HG03159 (cell line): ENCODE data around the gene L3HYPDH.
A peak's percentile ranks its signal among the peaks of the same experiment; 100 is the strongest.

Experiments used
- ATAC-seq: cut with Tn5 transposase; IDR thresholded peaks from one replicate; pipeline ENCODE4 v1.9.1; 2021; ENCODE audit warnings: mild to moderate bottlenecking, moderate library complexity; ENCODE audit not compliant: unreplicated experiment

L3HYPDH gene

DNA sequence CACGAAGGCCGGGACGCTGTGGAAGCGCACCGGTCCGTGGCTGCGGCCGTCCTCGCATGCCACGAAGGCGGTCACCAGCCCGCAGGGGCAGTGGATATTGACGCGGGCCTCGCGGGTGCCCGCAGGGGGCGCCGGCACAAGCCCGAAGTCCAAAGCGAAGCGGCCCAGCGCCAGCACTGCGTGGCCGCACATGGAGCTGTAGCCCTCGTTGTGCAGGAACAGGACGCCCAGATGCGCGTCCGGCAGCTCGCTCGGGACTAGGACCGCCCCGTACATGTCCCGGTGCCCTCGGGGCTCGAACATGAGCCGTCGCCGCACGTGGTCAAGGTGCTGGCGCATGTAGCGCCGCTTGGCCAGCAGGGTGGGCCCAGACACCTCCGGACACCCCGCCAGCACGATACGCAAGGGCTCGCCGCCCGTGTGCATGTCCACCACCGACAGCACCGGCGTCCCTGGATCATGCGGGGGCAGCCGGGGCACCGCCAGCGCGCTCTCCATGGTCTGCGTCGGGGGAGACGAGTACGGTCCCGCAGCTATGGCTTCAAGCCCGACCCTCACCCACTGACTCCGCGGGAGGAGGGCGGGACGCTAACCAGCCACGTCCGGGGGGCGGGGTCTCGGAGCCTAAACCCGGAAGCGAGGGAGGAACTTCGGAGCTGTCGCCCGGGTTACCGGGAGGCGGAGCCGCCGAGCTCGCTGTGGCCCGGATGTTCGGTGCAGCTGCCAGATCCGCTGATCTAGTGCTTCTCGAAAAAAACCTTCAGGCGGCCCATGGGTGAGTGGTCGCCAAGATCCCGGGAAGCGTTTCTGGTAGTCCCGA, at the start of gene L3HYPDH, which contains the start of gene JKAMP:
Gene L3HYPDH, minus strand, starts transcription at position 590 of the 820 bp plus-strand sequence. Its CDS starts 92 bp downstream, at position 498.
Gene JKAMP, plus strand, starts transcription at position 699 of the 820 bp plus-strand sequence. Its CDS starts 73 bp downstream, at position 772.
- peak; percentile 87 for ATAC-seq

DNA sequence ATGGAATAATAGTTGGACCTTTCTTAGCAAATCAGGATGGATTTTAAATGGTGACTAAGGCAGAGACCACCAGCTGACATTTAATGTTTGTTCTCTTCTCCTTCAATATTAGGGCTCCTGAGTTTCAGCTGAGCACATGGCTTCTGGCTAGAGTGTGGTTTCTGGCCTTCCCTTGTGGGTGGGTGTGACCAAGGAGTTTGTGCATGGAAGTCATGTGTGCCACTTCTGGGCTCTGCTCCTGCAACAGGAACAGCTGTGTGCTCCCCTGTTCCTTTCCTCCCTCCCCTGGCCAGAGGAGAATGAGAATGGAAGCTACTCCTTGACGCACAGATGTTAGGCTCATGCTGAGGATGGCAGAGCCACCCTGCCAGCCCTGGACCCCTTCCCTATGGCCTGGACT, 48.2 kb upstream of the L3HYPDH start:
- no peak for ATAC-seq

DNA sequence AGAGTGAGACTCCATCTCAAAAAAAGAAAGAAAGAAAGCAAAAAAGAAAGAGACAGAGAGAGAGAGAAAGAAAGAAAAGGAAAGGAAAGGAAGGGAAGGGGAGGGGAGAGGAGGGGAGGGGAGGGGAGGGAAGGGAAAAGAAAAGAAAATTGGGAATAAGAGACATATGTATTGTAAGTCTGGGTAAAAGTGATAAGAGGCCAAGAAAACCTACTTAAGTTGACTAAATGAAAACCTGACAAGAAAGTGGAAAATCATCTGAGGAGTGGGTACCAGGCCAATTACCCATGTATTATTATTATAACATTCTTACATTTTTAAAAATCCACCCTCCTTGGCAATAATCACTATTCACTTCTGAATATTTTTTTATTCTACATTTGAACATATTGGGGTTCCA, 46.1 kb upstream of the L3HYPDH start:
- no peak for ATAC-seq

DNA sequence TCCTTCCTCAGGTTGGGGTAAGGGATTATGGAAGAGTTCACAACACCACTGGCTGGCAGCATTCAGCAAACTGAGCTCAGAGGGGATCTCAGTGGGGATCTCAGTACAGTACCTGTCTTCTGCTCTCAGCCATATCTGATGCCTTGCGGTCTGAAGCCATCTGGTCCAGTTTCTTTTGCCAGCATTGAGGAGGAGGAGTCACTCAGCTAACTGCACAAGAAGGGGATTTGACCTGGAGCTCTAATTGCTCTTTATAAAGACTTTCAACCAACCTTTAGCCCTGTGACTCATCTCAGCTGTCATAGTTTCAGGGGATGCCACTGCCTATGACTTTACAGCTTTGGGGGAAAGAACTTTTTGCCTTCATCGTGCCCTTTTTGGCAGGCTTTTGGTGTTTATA, 45.0 kb upstream of the L3HYPDH start:
- no peak for ATAC-seq

DNA sequence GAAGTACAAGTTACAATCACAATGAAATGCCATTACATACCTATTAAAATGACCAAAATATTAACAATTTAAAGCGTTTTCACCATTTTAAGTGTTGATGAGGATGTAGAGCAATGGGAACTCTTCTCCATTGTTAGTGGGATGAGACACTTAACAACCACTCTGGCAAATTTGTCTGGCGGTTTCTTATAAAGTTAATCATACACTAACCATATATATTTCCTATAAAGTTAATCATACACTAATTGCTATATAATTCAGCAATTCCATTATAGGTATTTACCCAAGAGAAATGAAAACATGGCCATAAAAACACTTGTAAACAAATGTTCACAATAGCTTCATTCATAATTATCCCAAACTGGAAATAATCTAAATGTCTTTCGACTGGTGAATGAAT, 36.0 kb upstream of the L3HYPDH start:
- ATAC-seq: no peak

DNA sequence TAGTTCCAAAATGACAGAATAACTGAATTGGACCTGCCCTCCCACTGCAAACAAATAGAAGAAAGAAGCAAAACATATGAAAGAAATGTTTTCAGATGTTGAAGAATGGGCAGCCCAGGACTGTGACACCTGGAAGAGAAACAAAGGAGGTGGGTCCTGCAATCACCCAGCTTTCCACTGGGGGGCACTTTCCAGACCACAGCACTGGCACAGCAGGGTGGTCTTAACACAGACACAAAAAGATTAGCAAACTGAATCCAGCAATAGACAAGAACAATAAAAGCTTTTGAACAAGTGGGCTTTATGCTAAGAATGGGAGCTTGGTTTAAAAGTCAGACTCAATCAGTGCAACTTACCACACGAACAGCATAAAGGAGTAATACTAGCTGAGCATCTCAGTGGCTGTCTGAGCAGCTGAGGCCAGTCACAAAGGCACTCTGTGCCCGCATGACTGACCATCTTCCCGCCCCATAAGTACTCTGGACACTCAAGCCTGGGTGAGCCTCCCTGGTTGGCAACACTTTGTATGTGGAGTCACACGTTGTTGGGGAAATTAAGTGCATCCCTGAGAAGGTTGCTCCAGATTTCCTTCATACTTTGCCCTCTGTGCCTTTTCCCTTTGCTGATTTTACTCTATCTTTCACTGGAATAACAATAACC, 27.8 kb upstream of the L3HYPDH start:
- ATAC-seq: peak; percentile 52

DNA sequence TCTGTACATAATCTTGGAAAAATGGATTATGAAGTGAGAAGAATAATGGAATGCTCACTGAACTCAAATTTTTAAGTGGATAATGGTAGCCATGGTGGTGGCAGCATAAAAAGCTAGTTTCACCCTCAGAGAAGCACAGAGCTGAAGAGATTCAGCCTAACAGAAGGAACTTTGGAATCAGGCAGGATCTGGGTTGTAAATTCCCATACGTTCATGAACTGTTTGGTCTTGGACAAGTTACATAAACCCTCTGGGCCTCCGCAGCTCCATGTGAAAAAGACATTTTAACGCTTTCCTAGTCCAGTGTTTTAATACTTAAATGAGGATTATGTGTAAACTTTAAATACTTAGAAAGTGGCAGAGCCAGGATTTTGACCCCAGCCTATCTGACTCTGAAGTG, 26.8 kb upstream of the L3HYPDH start:
- ATAC-seq: no peak

DNA sequence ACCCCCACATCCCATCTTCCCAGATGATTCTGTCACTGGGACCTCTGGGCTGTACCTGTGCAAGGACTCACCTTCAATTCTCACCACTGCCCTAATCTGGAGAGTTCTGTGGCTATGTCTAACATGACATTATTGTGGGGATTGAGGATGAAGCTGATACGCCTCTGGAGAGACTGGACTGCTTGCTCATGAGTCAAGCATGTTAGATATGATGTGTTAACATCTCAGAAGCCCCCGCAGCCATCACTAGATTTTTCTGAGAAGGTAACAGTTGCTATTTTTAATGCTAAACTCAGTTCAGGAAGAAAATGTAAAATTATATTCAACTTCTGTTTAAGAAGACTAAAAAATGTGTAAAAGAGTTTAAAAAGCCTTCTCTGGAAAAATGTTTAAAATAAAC, 25.8 kb upstream of the L3HYPDH start:
- no peak for ATAC-seq

DNA sequence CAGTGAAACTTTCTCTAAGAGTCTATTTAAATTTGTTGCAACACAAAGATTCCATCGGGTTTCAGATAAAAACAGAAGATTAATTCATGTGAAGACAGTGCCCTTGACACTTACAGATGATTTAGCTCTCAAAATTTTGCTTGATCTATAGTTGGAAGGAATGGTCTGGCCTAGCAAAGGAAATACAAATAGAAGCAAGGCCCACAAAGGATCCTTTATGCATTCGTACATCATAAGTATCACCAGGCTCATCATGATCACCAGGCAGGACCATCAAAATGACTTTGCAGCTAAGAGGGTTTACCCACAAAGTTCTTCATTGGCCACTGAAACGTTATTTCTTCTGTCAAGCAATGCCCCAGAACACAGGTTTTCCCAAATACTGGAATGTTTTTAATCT, 24.9 kb upstream of the L3HYPDH start:
- no peak for ATAC-seq

DNA sequence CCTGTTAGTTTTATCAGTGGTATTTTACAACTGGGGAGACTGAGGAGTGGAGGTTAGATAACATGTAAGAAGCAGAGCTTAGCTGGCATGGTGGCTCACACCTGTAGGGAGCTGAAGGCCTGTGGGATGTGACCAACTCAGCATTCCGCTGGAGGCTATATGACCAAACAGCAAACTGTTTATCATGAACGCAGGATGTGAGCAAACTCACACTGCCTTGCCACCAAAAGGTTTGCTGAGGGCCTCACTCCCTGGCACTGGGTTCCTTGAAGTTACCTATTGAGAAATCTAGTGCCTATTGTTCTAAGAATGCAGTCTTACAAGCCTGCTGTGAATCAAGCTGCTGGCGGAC, 23.5 kb upstream of the L3HYPDH start:
- ATAC-seq: no peak

DNA sequence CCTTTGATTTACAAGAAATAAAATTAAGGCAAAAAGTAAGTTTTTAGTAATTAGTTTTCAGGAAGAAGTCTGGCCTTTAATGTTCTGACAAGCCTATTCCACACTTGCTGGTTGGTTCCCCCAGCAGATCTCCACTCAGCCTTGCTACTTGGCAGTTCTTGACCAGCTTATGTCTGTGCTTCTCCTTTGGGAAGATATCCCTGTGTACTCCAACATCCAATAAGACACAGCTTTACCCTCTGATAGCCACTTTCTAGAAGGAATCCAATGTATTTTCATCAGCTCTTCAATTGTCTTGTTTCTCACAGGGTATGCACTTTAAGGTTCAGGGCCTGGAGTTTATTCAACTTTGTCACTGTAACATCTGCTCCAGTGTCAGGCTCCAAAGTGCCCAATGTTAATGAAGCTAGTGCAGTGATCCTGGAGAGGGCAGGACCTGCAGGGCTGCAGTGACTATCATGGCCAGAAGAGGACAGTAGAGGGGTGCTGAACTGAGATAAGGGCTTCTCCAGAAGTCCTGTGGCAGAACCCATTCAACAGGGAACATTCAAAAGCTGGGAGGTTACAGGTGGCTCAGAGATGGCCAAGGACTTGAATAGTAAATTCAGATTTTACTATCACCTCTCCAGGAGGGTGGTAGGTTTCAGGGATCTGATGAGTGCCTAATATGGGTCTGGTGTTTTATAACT, 23.0 kb upstream of the L3HYPDH start:
- peak; percentile 87 for ATAC-seq

DNA sequence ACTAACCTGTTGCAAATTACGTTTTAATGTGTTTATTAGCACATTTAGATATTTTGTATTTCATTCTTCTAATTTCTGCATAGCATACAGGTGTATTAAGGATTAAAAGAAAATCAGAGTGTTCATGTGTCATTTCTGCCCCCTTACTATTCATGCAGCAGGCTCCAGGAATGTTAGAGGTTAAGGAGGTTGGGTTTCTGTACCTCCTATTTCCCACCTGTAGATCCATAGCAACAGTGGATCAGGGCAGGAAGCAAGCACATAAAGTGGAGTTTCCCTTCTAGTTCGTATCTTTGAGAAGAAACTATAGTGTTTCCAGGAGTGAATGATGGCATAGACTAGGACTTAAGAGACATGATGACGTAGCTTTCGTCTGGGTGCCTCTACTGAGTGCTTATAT, 19.0 kb upstream of the L3HYPDH start:
- ATAC-seq: no peak

DNA sequence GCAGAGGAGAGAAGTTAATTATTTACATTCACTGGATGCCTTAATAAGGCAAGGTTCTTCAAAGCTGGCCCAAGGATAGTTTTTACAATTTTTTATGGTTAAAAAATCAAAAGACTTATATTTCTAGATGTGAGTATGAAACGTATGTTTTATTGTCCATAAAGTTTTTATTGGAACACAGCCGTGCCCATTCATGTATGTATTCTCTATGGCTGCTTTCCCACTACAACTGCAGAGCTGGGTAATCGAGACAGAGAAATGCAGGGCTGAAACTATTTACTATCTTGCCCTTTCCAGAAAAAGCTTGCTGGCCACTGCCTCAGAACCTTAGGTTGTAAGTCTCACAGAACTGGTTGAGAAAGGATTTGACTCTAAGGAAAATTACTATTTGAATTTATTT, 16.5 kb upstream of the L3HYPDH start:
- ATAC-seq: no peak

DNA sequence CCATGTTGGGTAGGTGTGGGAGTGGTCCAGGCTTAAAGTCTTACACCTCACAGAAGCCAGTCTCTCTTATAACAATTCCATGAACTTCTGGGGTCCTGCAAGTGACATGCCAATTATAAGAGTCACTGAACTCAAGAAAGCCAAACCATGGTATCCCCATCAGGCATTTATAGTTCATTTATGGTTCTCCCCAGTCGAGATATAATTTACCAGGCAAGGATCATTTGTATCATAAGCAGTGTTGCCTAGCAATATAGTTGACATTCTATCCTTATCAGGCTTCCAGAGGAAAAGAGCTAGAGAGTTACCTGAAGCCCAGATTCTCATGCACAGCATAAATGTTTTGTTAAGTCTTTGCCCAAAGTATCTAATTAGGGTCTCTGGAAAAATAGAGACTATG, 8.2 kb upstream of the L3HYPDH start:
- no peak for ATAC-seq

DNA sequence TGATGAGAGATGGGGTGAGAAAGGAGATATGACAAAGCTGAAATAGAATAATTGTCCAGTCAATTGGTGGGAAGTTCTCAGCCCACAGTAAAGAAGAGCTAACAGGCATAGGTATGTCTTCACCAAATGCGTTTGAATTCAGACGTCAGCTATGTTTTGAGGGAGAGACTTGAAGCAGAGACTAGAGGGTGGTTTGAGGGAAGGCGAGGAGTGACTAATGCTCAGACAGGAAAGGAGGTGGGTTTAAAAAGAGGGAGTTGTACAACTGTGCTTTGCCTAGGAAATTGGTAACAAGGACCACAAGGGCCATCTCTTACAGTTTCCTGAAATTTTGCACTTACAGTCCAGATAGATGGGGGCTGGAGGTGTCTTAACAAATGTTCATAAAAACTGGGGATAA, 6.5 kb upstream of the L3HYPDH start:
- no peak for ATAC-seq

DNA sequence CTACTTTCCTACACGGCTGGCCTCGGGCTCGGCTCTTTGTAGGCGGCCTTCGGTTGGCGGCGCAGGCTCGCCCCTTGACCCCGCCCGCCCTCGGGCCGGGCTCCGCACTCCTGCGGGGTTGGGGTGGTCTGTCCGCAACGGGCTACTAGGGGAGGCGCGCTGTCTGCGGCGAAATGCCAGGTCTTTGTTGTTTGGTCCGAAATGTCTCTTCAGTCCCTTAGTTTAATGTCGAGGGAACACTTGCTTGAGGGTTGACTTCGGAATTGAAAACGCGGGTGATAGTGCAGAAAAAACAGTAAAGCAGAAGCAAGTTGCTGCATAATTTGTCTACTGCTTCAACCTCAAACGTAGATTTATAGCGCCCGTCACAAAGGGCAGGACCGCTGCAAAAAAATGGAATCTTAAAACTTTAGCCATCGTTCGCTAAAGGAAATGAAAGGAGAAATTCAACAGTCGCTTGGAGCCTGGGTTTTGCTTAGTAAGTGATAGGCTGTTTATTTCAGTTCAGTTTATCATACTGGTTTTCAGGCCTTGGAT, 499 bp upstream of the L3HYPDH start:
- peak; percentile 46 for ATAC-seq

DNA sequence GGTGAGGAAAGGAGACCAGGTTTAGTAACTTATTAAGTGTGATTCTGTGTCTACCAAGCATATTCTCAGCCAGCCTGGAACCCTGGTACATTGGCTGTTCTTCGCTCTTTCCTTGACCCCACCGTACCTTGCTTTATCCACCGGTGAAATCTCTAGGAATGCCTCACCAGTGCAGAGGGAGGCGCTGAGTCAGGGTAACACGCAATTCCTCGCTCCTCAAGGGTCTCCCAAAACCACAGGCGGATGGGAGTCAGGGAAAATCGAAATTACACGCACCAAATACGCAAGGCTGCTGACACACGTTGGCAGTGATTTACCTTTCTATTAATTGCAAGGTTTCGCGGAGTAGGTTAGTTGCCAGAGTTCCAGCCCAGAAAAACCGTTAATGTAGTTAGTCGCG, 845 bp downstream of the L3HYPDH start:
- no peak for ATAC-seq

DNA sequence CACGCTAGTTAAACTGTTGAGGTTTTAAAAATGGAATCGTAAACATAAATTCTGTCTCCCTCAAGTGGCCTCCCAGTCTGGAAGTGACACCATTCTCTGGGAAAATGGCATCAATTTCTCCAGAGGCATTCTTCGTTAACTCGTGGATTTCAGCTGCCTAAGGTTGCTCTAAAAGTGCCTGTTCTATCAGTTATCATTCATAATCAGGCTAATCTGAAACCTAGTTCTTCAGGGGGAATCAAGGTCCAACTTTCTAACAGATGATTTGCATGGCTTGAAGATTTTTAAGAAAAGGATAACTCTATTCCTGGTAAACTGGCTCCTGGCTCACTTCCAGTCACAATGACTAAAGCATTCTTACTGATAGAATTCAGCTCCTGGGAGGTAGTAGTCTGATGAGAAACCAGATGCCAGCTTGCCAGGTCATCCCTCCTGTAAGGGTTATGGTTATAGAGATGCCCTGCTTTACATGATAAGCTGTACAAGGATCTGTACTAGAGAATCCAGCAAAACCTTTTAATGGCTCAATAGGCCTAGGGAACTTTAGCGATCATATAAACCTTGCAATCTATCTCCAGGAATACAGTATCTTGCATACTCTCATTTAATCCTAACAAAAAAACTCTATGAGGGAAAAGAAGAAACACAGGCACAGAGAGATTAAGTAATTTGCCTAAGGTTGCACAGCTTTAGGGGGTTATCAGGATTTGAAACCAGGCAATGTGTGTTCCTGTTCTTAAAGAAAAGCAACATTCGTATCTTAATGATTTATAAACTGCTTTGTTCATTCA, 1.5 kb downstream of the L3HYPDH start:
- ATAC-seq: no peak

DNA sequence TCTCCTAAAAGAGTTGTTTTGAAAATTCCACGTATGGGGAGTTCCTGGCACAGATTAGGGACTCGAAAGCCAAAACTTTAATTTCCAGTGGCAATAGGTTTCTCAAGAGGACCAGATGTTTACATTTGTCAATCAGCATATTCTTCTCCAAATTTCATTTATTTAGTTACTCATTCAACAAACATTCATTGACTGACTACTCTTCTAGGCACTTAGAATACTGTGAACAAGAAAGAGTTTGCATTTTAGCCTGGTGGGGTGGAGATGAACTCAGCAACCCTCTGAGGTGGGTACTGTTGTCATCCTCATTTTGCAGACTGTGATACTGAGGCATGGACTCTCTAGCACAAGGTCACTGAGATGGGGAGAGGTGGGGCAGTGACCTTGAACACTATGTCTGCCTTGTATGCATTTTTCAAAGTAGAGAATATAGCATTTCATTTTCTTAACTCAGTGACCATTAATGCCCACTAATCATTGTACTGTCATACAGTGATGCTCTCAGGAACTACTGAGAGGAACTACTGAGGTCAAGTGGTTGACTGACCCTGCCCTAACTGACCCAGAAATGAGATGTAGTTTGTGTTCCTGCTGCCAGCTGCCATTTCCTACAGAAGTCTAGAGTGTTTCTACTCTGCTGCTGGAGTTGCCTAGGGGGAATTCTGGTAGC, 2.2 kb downstream of the L3HYPDH start:
- no peak for ATAC-seq

DNA sequence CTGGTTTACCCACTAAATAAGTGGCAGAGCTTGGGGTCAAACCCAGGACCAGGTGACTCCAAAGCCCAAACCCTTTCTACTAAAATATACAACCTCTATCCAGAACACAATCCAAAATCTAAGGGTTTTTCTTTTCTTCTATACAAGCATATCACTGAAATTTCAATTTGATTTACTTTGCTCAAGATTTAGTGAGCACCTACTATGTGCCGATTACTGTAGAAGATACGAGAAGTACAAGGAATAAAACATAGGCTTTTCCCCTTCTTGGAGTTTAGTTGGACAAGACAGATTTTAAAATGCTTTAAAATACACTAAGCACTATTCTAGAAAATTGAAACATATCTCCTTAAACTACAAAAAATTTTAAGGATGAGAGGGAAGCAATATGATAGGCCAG, 2.8 kb downstream of the L3HYPDH start:
- no peak for ATAC-seq
